Activated CD8-positive, alpha-beta memory T cell treated with anti-CD3 and anti-CD28 coated beads for 48 hours (primary cell): ENCODE data around the gene NFILZ.

Experiments
- DNase-seq, 3 experiments: peaks; one replicate each; pipeline ENCODE4 v3.0.0-alpha.2; 2020; ENCODE audit warnings: low read depth in 2 of 3, low spot score in 2 of 3

The NFILZ gene

DNA sequence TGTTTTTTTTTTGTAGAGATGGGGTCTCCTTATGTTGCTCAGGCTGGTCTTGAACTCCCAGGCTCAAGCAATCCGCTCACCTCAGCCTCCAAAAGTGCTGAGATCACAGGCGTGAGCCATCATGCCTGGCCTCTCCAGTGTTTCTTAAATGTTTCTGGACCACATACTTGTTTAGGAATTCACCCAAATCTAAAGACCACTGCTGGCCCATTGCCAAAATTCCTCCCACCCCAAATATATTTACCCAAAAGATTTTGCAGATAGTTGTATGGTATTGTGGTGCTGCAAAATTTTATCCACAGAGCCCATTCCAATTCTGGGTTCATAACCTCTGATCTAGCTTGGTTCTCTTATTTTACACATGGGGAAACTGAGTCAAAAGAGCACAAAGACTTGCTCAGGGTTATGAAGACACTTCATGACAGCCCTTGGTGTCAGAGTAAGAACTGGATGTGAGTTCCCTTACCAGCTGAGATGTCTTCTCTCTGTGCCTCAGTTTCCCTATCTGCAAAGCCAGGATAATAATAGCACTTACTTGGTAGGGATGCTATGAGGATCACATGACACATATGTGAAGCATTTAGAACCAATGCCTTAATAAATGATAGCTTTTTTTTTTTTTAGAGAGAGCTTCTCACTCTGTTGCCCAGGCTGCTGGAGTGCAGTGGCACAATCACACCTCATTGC lies 10.9 kb downstream of the NFILZ start:
- DNase-seq: no peak

GRCh38 chr19:8641908-8642547 lies 11.6 kb downstream of the NFILZ start:
- DNase-seq: no peak

DNA sequence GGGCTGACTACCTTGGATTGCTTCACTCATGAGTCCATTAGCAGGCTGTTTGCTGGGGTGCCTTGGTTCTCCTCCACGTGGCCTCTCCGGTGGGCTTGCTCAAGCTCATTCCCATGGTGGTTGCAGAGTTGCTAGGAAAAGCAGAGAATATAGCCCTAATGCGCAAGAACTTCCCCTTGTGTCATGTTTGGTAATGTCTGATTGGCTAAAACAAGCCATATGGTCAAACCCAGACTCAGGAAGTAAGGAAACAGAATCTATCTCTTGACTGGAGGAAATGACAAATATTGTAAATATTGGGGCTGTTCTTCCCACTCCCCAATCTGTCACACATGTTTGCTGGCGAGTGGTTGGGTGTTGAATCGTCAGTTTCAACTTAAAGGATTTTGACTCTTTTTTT lies 12.1 kb downstream of the NFILZ start:
- no peak for DNase-seq

DNA sequence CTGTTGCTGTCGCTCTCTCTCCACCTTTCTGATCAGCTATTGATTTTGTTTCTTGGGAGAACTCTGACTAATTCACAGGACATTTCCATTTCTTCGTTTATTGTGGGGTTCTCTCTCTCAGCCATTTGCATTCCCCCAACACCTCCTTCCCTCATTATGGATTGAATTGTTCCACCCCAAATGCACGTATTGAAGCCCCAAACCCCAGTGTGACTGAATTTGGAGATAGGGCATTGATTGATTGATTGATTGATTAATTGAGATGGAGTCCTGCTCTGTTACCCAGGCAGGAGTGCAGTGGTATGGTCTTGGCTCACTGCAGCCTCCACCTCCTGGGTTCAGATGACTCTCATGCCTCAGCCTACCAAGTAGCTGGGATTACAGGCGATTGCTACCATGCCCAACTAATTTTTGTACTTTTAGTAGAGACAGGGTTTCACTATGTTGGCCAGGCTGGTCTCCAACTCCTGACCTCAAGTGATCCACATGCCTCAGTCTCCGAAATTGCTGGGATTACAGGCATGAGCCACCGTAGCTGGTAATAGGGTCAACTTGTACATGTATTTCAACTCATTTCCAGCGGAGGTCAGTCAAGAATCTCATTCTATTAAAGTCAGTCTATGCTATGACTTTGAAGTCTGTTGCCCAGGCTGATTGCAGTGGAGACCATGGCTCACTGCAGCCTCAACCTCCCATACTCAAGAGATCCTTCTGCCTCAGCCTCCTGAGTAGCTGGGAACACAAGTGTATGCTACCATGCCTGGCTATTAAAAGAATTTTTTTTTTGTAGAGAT lies 13.6 kb downstream of the NFILZ start:
- DNase-seq: no peak

DNA sequence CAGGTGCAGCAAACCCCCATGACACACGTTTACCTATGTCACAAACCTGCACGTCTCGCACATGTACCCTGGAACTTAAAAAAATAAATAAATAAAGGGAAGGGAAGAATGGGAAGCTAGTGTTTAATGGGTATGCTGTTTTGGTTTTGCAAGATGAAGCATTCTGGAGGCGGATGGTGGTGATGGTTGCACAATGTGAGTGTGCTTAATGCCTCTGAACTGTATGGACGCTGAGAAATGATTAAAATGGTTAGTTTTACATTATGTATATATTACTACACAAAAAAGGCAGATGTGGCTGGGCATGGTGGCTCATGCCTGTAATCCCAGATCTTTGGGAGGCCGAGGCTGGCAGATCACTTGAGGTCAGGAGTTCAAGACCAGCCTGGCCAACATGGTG lies 17.8 kb downstream of the NFILZ start:
- no peak for DNase-seq

DNA sequence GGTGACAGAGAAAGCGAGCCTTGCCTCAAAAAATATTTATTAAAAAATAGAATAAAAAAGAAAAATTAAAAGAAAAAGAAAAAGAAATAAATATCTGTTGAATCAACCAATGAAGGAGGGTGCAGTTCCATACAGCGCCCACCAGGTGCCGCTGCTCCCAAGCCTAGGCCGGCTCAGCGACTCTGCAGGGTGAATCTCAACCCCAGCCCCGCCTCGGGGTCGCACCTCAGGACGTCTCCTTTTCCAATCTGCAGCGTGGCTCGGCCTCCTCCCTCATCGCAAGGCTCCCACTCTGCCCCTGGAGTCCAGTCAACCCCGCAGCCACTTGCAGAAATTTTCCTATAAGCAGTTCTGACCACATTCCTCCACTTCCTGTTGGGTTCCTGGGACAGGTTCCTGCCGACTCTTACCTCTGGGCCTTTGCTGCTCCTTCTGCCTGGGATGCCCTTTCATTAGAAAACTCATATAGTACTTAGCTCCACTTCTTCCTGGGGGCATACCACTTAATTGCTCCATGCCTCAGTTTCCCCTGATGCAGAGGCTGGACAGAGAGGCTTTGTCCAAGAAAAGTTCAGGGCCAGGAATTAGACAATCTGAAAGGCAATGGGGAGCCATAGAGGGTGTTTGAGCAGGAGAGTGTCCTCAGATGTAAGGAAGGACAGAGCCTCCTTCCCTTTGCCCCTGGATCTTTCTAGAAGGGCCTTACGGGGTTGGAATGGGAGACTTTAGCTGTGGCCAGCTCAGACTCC lies 24.3 kb downstream of the NFILZ start:
- peak; percentile 36 to 63 (median 53) for DNase-seq

DNA sequence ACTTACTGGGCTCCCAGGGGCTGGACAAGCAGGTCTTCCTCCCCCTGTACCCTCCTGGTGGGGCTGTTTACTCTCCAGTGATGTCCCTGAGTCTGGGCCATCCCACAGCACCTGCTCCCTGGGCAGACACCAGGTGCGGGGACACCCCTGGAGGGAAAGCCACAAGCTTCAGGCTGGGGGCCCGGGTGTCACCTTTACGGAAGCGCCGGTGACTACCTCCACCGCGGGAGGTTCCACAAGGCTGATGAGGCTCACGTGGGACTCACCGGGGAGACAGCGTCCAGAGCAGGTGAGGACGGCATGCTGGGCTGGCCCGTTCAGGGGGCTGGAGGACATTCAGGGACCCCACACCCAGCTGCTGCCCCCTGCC lies 24.9 kb downstream of the NFILZ start:
- no peak for DNase-seq

- DNase-seq: no peak
Measured at GRCh38 chr19:8657869-8658268, 27.4 kb downstream of the NFILZ start.

GRCh38 chr19:8659905-8660304 lies 29.5 kb downstream of the NFILZ start:
- no peak for DNase-seq

DNA sequence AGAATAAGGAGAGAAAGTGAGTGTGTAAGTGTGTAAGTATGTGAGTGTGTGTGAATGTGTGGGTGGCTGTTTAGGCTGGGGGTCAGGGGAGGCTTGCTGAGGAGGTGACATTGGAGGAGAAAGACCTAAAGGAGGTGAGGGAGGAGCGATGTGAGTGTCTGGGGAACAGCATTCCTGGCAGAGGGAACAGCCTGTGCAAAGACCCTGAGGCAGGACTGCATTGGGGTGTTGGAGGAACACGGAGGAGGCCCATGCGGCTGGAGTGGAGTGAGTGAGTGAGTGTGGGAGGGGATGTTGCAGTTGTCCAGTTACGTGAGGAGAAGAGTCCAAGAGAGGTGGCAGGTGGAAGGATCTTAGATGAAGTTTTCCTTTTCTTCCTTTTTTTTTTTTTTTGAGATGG lies 31.8 kb downstream of the NFILZ start:
- DNase-seq: no peak

GRCh38 chr19:8663920-8664670 lies 33.7 kb downstream of the NFILZ start:
- DNase-seq: no peak

- DNase-seq: no peak
Measured at GRCh38 chr19:8664671-8665057, 34.2 kb downstream of the NFILZ start.

- no peak for DNase-seq
Measured at GRCh38 chr19:8665468-8666213, 35.2 kb downstream of the NFILZ start.

- no peak for DNase-seq
Measured at GRCh38 chr19:8666814-8667405, 36.5 kb downstream of the NFILZ start.

GRCh38 chr19:8673276-8673891 lies 43.0 kb downstream of the NFILZ start:
- DNase-seq: no peak

DNA sequence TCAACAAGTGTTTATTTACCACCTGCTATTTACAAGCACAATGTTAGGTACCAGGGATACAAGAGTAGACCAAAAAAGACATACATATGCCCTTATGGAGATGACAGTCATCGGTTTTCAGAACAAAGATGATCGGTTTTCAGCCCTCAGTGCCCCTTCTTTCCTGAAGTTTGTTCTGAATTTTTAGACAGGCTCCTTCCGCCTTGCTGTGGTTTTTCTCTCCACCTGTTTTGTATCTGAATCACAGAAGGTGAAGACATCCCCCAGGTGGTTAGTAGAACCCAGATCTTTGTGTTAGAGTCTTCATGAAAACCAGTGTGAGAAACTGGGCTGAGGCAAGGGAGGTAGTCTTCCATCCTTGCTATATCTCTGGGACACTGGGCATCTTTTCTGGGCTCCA lies 44.6 kb downstream of the NFILZ start:
- no peak for DNase-seq

DNA sequence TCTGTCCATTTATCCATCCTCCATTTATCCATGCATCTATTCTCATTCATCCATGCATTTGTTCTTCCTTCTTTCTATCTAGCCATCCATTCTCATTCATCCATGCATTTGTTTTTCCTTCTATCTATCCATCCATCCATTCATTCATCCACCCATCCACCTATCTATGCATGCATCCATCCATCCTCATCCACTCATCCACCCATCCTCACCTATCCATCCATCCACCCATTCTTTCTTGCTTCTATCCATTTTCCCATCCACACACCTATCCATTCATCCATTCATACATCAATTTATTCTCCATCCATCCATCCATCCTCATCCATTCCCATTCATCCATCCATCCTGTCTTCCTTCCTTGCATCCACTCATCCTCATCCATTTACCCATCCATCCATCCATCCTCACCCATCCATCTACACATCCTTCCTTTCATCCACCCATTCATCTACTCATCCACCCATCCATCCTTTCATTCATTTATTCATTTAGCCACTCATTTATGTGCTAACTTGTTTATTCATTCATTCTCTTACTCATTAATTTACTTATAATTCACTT lies 47.9 kb downstream of the NFILZ start:
- DNase-seq: no peak
